EH (cell line): ENCODE measurements around the gene ANKRD35.
"Not testable (repeated sequence)": the region's sequence is repeated elsewhere in the genome, so short reads cannot be mapped to it uniquely, and the experiment has no call there.

Experiments used
- DNase-seq: peaks from one replicate; pipeline ENCODE4 v3.0.0-alpha.2; 2015; ENCODE audit warnings: low read depth

The ANKRD35 gene

DNA sequence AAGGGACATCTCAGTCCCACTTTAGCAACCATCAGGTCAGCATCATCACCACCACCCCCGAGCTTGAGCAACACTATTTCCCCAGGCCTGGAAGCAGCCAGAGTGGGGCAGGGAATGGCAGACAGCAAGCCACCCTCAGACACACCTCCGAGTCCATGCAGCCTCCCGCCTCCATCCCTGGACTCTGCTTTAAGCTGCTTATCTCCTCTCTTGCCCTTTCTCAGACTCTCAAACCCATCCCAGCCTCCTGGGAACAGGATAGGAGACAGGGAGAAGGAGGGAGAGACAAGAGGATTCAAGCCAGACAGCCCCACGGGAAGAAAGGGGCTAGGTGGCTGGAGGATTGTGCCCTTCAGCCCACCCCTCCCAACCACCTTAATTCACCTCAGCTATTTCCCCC lies 28.5 kb downstream of the ANKRD35 start:
- no peak for DNase-seq

DNA sequence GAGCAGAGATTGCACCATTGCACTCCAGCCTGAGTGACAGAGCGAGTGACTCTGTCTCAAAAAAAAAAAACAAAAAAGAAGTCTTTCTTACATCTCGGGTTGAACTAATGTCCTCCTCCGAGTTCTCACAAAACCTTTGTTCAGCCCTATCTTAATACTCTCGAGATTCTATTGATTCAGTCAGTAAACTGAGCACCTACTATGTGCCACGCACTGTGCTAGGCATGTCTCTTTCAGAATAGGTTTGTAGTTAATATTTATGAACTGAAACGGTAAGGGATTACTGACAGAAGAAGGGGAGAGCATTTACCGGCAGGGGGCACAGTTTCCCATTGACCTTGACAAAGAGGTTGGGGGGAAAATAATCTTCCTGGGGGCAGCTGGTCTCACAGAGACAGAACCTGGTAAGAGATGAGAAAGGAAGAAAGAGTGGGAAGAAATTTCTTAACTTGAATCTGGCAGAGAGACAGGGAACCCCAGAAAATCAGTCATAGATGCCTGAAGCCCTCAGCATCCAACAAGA lies 30.2 kb downstream of the ANKRD35 start:
- no peak for DNase-seq

DNA sequence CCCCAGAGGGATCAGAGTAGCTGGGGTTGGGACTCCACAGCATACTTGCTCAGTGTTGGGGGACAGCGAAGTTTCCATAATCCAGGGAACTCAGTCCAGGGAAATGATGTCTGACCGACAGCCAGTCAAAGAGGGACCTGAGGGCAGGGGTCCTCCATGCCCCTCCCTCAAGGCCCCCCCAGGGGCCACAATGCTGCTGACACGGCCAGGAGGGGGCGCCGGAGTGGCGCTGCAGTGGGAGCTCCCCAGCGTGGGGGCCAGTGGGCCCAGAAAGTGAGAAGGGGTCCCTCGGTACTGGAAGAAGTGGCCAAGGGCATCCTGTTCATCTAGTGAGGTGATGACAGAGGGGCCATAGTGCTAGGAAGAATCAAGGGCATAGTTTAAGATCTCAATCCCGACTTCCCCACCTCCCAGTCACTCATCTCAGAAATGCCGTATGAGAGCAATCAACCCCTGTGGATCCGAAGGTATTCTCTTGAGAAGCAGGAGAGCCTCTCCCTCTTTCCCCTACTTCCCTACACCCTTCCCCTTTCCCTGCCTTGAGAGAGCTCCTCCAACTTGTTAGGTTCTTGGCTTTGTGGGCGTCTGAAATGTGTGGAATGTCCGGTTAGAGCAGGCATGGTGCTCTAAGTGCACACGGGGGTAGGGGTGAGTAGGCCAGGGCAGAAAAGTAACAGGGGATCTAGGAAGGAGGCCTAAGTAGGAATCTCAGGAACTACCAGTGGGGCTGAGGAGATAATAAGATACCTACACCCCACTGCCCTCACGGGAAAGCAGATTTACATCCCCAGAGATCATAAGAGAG lies 36.1 kb downstream of the ANKRD35 start:
- DNase-seq, result peak; percentile 87

DNA sequence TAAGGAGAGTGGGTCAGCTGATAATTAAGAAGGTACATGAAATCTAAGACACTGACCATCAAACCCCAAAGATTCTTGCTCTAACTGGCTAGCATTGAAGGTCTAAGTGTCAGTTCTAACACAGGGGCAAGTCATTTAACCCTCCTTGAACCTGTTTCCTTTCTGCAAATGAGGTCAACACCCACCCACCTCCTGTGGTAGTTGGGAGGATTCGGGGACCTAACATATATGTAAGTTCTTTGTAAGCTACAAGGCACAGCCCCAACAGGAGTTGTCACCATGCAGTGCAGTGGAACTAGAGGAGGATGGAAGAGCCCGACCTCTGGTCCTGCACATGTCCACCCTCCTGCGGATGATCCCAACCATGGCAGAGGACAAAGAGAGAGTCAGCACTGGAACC lies 37.8 kb downstream of the ANKRD35 start:
- no peak for DNase-seq

DNA sequence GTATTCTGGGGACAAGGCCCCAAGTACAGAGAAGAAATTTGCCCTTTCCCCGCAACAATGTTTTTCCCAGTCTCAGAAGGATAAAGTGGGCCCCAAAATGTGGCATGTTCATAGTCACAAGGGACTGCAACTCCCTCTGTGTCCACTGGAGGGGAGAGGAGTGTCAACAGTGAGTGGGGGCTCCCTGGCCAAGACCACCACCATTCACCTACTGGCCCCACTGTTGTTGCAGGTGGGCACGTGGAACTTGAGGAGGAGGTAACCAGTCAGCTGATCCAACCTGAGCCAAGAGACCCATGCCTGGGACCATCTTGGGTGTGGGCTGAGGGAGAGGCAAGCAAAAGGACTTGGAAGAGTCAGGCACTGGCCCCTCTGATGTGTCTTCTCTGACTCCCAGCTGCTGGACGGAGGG lies 39.5 kb downstream of the ANKRD35 start:
- DNase-seq, result peak; percentile 44

DNA sequence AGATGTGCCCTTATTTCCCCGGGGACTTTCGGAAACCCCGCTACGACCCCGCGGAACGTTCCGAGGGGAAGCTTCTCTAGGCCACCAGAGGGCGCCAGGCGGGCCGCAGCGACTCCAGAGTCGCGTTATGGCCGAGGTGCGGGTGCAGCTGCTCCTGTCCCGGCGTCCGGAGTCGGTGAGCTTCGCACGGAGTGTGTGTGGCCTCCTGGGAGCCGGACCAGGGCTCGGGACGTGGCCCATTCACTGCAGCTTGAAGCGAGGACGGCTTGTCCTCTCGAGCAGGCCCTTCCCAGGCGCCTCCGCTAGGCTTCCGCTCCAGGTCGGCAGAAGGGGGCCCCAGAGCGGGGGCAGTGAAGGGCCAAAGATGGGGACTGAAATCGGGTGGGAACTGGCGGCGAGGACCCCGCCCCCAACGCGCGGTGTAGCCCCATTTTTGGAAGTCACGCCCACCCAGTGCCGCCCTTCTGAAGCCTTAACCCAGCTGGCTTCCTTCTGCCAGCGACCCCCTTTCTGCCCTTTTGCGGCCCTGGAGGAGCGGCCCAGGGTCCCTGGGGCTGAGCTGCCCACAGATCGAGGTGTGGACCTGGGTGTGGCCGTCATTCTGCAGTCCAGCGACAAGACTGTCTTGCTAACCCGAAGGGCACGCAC lies 40.0 kb downstream of the ANKRD35 start, which contains the start of gene NUDT17:
TSS of gene NUDT17 (plus strand) at position 117 of the 648 bp plus-strand sequence. CDS start at position 128, 11 bp downstream.
- DNase-seq, result peak; percentile 80

DNA sequence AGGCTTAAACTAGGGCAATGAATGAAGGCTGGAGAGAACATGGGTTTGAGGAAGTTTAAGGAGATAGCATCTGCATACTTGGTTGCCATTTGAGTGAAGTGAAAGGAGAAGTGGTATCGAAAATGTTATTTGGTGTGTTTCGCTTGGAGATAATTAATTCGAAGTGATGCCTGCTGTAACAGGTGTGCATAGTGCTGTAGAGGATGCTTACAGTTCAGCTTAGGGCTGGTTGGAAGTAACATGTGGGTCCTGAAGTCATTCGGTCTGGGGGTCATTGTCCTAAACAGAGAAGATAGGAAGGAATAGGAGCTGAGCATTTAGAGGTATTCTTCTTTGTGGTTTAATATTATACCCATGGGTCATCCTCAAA lies 40.5 kb downstream of the ANKRD35 start:
- DNase-seq, result no peak

DNA sequence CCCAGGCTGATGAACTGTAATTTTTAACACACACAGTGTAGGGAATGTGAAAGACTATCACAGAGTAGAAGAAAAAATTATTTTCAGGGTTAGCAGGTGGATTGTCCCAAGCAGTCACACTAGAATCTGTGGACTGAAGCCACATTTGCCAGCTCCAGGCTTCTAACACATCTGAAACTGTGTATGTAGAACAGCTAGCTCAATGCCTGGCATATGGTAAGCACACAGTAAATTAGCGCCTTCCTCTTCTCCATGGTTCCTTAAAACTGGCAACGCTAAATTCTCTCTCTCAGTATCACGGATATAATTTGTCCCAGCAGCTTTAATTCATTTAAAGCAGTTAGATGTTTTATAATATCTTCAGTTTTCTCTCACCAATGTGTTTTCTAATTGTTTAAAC lies 42.6 kb downstream of the ANKRD35 start:
- DNase-seq, result no peak

DNA sequence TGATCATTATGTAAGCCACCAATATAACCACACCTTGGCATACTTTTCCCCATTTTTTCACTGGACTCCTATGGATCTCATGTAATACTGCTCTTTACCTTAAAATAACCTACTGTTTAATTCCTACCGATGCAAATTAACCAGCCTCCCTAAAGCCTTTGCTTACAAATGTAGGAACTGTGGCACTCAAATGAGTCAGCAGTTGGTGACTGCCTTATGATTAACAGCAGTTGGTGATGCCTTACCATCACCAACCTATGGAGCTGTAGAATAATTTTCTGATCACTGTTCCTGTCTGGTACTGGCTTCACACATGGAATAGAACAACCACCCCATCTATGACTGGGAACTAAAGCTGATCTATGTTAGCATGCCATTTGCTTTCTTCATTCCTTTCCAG lies 48.0 kb downstream of the ANKRD35 start:
- no peak for DNase-seq

DNA sequence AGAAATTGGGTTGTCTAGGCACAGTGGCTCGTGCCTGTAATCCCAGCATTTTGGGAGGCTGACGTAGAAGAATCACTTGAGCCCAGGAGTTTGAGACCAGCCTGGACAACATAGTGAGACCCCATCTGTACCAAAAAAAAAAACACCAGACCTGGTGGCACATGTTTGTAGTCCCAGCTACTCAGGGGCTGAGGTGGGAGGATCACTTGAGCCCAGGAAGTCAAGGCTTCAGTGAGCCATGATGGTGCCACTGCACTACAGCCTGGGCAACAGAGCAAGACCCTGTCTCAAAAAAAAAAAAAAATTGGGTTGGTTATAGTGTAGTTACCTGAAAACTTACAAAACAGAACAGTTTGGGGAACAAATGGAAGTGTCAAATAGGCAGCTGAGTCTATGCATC lies 54.9 kb downstream of the ANKRD35 start:
- not testable (repeated sequence) for DNase-seq

DNA sequence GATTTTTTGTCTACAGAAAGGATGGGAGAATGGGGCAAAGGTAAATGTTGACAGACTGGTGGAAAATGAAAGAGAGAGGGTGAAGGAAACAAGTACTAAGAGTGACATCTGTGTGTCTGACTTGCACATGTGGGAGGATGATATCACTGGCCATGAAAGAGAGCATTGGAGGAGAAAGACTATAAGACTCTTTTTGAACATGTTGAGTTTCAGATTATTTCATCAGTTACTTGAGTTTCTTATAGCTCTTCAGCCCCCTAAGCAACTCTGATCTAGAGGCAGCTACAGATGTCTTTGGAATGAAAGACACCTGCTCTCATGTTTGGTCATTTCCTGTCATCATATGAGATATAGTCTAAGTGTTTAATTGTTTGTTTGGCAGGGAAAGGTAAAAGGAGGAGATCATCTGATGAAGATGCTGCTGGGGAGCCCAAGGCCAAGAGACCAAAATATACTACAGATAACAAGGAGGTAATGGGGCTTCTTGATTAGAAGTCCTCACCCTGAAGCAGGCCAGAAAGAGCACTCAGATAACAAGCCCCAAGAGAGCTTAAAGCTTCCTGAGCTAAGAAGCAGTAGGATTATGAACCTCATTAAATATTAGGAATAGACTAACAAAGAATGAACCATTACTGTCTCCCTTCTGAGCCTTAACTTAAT lies 57.2 kb downstream of the ANKRD35 start:
- no peak for DNase-seq

DNA sequence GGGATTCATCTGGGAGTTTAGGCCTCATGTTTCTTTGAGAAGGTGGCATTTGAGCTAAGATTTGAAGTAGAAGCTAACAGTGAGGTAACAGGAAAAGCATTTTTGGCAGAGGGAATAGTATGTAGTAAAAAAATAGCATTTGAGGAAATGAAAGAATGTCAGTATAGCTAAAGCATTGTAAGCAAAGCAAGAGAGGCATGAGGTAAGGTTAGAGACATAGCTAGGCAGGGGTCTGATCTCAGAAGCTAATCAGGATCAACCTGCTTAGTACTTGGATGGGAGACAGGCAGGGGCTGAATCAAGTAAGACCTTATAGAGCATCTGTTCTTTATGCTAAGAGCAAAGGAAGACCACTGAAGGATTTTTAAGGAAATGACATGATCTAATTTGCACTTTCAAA lies 57.7 kb downstream of the ANKRD35 start:
- DNase-seq, result peak; percentile 27

DNA sequence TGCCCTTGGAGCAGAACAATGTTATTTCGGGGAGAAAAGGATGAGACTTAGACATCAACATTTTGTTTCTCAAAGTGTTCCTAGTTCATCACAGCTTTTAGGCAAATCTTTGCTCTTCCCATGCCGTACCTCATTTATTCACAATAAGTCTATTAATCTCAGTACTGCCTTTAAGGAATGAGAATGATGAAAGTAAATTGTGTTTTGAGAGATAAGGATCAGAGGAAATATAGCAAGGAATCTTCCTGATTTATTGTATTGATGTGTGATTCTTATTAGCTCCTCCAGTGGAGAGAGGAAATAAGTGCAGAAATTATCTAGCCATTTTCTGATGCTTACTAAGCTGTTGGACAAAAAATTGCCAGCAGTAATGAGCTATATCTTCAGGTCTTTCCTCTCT lies 59.6 kb downstream of the ANKRD35 start:
- DNase-seq, result no peak

DNA sequence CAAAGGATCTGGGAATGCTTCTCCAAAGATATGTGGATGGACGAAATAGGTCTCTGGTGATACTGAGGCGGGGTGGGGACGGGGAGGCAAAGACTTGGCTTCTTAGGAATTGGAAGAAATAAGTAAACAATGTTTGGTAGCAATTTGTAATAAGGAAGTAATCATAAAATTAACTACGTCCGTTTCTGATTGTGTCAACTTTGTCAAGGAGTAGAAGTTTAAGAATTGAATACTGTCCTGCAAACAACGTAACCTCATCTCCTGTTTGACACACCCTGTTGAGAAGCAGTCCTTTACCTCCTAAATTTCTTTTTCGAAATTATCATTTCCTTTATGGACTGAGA lies 61.2 kb downstream of the ANKRD35 start:
- DNase-seq, result no peak

DNA sequence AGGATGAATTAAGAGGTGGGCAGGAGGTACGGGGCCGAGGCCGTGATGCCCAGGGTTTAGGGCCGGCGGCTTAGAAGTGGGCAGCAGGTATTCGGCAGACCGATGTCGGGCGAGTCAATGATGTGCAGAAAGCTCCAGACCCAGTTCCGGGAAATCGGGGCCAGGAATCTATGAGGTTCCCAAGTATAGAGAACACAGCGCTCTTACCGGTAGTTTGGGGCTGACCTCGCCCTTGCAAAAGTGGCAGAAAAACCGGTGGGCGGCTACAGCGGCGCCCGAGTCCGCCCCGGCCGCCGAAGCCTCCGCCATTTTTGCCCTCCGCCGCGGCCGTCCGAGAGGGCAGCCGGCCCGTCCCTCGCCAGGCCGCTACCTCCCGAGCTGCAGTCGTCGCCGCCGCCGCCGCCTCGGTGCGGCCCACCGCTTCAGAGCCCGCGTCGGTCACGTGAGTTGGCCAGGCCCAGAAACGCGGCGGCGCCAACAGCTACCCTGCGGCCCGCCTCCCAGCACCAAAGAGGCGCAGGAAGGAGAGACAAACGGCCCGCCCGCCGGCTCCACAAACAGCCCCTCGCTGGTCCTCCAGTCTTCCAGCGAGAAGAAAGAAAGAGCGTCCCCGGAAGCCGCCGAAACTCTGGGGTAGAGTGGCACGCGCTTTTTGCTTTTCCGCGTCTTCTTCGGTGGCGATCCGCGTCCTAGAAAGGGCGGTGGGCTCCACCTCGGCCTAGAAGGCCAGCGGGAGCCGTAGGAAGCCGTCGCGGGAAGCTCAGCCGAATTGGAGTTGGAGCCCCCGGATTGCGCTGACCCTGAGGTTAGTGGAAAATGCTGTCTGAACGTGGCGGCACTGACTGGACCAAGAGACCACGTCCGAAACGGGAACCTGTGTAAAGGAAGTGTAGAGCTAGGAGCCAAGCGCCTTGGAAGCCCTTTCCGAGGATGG lies 61.8 kb downstream of the ANKRD35 start, which contains the start of the genes POLR3C and RNF115:
TSS of gene POLR3C (plus strand) at position 636 of the 934 bp plus-strand sequence. CDS start 1,577 bp downstream, outside the sequence.
TSS of gene RNF115 (minus strand) at position 531 of the 934 bp plus-strand sequence. CDS start at position 309, 222 bp downstream.
- peak; percentile 94 for DNase-seq

DNA sequence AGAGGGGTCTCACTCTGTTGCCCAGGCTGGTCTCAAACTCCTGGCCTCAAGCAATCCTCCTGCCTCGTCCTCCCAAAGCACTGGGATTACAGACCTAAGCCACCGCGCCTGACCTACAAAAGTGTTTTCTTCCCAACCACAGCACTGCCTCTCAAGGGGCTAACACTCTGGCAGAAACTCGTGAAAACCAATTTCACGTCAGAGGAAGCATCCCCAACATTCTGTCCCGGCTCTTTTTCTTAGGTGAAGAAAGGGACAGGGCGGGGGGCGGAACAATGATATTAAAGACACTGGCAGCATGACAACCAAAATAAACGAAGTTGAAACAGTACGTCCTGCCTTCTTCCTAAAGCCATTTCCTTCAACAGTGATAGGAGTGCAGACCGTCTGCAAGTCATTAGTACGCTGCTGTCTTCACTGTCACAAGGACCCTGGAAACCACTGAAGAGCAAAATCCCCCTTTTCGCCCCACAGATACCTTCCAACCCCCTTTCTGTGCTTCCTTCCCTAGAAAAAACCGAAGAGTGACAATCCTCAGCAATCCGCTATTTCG lies 62.8 kb downstream of the ANKRD35 start:
- not testable (repeated sequence) for DNase-seq

DNA sequence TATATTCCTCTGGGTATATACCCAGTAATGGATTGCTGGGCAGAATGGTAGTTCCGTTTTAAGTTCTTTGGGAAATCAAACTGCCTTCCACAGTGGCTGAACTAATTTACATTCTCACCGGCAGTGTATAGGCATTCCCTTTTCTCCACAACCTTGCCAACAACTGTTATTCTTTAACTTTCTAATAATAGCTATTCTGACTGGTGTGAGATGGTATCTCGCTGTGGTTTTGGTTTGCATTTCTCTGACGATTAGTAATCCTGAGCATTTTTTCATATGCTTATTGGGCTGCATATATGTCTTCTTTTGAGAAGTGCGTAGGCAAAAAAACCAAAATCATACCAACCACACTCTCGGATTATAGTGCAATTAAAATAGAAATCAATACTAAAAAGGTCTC lies 67.6 kb downstream of the ANKRD35 start:
- DNase-seq, result peak; percentile 83
